Left kidney (tissue), 8 donors: ENCODE results near the gene GRAP. TPM values are rescaled to one million over a fixed set of nuclear protein-coding genes. Genes with fewer than 3 reads are reported as not detected.
"Not testable (repeated sequence)": the region's sequence is repeated elsewhere in the genome, so short reads cannot be mapped to it uniquely, and the experiment has no call there.

Experiments
- DNase-seq: peaks from one replicate; pipeline ENCODE4 v3.0.0-alpha.2; 2013
- long read RNA-seq, 8 donors: transcript quantifications; one replicate each; lab custom pipeline, GENCODE V29; 2026
- polyA plus RNA-seq: library from polyadenylated mRNA; unstranded; fragments of 120-200 nt; gene quantifications from one replicate; pipeline ENCODE4 v1.2.1, GENCODE V29; 2013; ENCODE audit not compliant: insufficient read length

Gene GRAP
- 3.7 TPM for polyA plus RNA-seq
- long read RNA-seq, donor 1, transcript GRAP-201 (5 exons, 2,651 nt): major isoform, 6 of 7 reads
- long read RNA-seq, donor 1, partial matches to known transcripts: 0 of 7 reads
- long read RNA-seq, donor 1, other reads (novel, unspliced or antisense): 0 of 7 reads
- long read RNA-seq, donor 2, transcript GRAP-201 (5 exons, 2,651 nt): major isoform, 5 of 5 reads
- long read RNA-seq, donor 2, partial matches to known transcripts: 0 of 5 reads
- long read RNA-seq, donor 2, other reads (novel, unspliced or antisense): 0 of 5 reads
- long read RNA-seq, donor 3, transcript GRAP-201 (5 exons, 2,651 nt): major isoform, 5 of 5 reads
- long read RNA-seq, donor 3, partial matches to known transcripts: 0 of 5 reads
- long read RNA-seq, donor 3, other reads (novel, unspliced or antisense): 0 of 5 reads
- long read RNA-seq, donor 4: 0 reads
- long read RNA-seq, donor 5, partial matches to known transcripts: 0 of 4 reads
- long read RNA-seq, donor 5, other reads (novel, unspliced or antisense): 0 of 4 reads
- long read RNA-seq, donor 6, transcript GRAP-201 (5 exons, 2,651 nt): major isoform, 9 of 10 reads
- long read RNA-seq, donor 6, partial matches to known transcripts: 0 of 10 reads
- long read RNA-seq, donor 6, other reads (novel, unspliced or antisense): 0 of 10 reads
- long read RNA-seq, donor 7, transcript GRAP-201 (5 exons, 2,651 nt): major isoform, 7 of 7 reads
- long read RNA-seq, donor 7, partial matches to known transcripts: 0 of 7 reads
- long read RNA-seq, donor 7, other reads (novel, unspliced or antisense): 0 of 7 reads
- long read RNA-seq, donor 8: 0 reads

GRCh38 chr17:19046782-19047375 lies at the start of gene GRAP:
Gene GRAP (minus strand): TSS chr17:19046957. CDS start chr17:19046926, 31 bp downstream.
- DNase-seq: not testable (repeated sequence)

DNA sequence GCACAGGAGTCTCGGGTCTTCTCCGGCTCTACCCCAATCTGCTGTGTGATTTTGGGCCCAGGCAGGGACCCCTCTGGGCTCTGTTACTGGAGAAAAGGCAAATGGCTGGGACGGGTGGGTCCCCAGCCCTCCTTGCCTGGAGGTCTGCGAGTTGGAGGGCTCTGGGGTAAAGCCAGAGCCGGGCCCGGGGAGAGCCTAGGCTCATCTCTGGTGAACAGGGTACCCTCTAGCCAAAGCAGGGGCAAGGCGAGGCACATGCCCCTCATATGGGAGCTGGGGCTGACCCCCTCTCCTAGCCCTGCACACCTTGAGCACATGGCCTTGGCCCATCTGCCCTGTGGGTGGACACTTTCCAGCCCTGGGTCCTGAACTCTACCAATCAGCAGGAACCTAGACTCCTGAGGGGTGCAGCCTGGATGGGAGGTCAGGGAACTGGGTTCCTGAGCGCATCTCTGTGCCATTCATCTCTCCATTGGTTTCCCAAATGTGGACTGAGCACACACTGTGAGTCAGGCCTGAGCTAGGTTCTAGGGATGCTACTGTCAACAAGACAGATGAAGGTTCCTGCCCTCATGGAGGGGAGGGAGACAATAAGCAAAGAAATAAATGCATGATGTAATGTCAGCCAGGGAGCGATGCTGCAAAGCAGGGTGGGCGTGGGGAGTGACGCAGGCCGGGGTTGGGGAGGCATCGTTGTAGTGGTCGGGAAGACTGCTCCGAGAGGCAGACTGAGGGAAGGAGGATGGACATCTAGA lies 47.1 kb upstream of the GRAP start:
- not testable (repeated sequence) for DNase-seq

DNA sequence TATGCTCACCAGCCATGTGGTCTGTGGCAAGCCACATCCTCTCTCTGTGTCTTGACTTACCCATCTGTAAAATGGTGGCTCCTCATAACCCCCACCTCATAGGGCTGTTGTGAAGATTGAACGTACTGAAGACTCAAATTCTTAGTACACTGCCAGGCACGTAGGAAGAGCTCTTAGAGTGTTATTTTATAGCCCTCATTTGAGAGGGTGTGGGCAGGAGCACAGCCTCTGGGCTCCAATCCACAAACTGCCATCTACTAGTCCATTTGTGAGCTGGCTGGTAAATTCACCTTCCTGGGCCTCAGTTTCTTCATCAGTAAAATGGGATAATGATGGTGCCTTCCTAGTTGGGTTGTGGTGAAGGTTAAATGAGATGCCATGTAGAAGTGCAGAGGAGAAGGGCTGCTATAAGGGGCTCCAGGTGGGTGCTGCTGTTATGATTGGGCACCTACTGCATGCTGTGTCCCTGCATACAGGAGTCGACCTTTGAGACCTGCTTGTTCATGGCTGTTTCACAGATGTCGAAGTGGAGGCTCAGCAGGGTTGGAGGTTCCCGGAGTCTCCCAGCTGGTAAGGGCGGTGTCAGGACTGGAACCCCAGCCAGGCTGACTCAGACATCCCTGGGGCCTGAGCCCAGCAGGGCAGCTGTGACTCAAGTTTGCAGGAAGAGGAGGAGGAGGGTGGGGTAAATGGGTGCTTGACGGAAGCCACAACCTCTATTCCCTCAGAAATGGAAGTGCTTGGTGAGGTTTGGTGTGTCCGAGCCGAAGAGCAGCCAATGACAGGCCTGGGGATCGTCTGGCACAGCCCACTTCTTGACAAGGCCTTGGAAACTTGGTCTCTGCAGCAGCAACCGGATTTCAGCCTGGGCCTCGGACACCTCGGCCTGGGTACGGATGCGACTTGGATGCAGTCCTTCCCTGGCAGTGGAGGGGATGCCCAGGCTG lies 46.3 kb upstream of the GRAP start:
- DNase-seq: not testable (repeated sequence)

GRCh38 chr17:19090058-19090772 lies 43.5 kb upstream of the GRAP start:
- not testable (repeated sequence) for DNase-seq

- not testable (repeated sequence) for DNase-seq
These were observed 42.3 kb upstream of the GRAP start for GRCh38 chr17:19088804-19089685.

DNA sequence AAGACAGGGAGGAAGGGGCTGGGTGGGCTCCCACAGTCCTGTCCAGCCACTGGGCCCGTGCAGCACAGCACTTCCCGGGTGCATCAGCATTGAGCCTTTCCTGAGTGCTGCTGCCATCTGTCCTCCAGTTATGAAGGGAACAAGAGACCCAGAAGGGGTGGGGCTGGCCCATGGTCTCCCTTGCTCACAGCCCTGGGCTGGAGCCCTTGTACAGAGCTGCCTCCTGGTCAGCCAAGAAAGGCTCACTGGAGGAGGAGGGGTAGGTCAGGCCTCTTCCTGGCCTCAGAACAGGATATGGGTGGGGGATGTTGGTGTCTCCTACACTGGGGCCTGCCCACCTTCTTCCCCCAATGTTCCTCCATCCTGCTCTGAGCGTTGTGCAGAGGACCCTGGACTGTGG lies 30.6 kb upstream of the GRAP start:
- not testable (repeated sequence) for DNase-seq

DNA sequence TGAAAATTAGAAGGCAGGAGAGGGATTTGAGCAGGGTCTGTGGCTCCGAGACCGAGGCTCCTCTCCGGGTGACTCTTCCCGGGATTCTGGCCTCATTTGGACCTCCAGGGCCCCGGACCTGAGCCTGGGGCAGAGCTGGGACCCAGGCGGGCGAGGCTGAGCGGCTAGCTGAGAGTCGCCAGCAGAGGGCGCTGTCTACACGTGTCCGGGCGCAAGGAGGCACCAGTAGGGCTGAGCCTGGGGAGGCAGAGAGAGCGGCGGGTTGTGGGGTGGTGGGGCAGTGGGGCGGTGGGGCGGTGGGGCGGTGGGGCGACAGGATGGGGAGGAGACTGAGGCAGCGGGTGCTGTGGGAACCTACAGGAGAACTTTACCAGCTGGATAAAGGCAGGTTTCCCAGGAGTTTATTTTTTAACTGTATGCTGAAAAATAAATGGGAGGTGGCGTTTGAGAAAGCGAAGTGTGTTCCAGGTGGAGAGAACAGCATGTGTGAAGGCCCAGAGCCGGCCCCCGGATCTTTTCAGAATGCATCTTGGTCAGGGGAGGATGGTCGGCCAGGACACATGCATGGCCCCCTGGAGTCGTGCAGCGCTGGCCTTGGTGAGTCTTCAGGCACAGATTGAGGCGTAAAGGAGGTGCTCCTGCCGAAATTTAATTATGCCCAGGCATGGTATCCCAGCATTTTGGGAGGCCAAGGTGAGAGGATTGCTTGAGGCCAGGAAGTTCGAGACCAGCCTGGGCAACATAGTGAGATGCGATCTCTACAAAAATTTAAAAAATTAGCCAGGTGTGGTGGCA lies 29.8 kb upstream of the GRAP start:
- not testable (repeated sequence) for DNase-seq

- DNase-seq: not testable (repeated sequence)
These were observed 23.8 kb upstream of the GRAP start for GRCh38 chr17:19070318-19071168.

DNA sequence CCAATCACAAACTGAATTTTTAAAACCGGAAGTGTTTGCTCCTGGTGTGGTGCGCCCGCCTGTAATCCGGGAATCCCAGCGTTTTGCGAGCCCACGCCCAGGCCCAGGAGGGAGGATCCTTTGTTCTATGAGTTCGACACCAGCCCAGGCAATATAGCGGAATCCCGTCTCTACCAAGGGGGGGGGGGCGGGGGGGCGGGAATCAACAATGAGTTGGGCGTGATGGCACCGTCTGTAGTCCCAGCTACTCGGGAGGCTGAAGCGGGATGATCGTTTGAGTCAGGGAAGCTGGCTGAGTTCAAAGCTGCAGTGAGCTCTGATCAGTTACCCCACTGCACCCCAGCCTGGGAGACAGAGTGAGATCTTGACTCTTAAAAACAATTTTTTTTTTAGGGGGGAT lies 17.6 kb upstream of the GRAP start:
- not testable (repeated sequence) for DNase-seq

- not testable (repeated sequence) for DNase-seq
These were observed 16.7 kb upstream of the GRAP start for GRCh38 chr17:19063326-19063956.

DNA sequence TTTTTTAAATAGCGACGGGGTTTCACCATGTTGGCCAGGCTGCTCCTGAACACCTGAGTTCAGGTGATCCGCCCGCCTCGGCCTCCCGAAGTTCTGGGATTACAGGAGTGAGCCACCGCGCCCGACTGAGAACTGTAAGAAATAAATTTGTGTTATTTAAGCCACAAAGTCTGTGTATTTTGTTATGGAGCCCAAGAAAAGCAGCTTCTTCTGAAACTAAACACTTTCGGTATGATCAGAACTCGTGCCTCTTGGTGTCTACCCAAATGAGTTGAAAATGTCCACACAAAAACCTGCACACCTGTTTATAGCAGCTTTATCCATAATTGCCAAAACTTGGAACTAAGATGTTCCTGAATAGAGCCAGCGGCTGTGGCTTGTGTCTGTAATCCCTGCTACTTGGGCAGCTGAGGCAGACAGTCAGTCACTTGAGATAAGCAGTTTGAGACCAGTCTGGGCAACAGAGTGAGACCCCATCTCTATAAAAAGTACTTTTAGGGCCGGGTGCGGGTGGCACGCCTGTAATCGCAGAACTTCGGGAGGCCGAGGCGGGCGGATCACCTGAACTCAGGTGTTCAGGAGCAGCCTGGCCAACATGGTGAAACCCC lies 16.1 kb upstream of the GRAP start:
- DNase-seq: not testable (repeated sequence)

- not testable (repeated sequence) for DNase-seq
These were observed 15.4 kb upstream of the GRAP start for GRCh38 chr17:19062009-19062717.

DNA sequence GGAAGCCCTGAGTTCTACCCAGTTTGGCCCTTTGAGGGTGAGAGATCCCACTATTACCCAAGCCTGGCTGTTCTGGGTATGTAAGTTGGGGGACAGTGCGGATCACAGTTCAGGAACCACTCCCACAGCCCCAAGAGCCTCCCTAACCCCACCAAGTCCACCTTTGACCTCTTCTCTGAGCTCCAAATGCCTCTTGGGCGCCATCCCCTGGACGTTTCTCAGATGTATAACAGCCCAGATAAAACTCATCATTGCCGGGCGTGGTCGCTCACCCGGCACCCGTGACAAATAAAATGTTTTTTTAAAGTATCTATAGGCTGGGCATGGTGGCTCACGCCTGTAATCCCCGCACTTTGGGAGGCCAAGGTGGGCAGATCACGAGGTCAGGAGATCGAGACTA lies 8.7 kb upstream of the GRAP start:
- DNase-seq: not testable (repeated sequence)

- DNase-seq: not testable (repeated sequence)
These were observed 2.1 kb upstream of the GRAP start for GRCh38 chr17:19048826-19049225.

DNA sequence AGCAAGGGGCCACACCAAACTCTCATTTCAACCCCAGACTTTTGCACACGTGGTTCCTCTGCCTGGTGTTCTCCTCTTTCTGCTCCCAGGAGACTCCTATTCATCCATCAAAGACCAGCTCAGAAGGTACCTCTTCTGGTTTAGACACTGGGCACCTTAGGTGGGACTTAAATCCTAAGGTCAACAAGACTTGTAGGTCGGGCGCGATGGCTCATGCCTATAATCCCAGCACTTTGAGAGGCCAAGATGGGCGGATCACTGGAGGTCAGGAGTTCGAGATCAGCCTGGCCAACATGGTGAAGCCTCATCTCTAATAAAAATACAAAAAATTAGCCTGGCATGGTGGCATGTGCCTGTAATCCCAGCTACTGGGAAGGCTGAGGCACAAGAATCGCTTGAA lies 753 bp upstream of the GRAP start:
- DNase-seq: not testable (repeated sequence)
